ENCODE data around the gene NISCH. TPM values are rescaled to one million over a fixed set of nuclear protein-coding genes. Genes with fewer than 3 reads are reported as not detected.
A peak's percentile ranks its signal among the peaks of the same experiment; 100 is the strongest.

The NISCH gene
- total and polyA plus RNA-seq, 2 of the 8 experiments (the other 6 are each of a cell fraction or from before 2014, with no cell fraction given), result 71.2 to 71.9 TPM

- peaks cover 4% of the 10 kb centered on the region; the same call in 1 of the 2 replicates for H3K23me2 ChIP-seq (ENCODE audit: low read depth, low read length)
- H3K4ac ChIP-seq (replicated peaks; ENCODE audit: insufficient read length, low read depth, low read length), result no peak overlapping the region
- 80% methylated on average over 11 of the region's 12 CpGs; no CpG with 5 or more reads in 1 of the 2 experiments for WGBS, 2 experiments (ENCODE audit: extremely low coverage in 1 of 2, insufficient coverage in 1 of 2, insufficient read length in 1 of 2, insufficient replicate concordance in 2 of 2, low coverage in 1 of 2, low lambda C conversion rate in 2 of 2, missing lambda C conversion rate in 1 of 2)
- H4K91ac ChIP-seq (replicated peaks; ENCODE audit: insufficient read length, low read length), result peak overlapping the region; percentile 17
- no peak overlapping the region for H2BK120ac ChIP-seq (replicated peaks; ENCODE audit: low read depth, low read length)
- peak overlapping the region; percentile 72; the same call in 1 of the 2 replicates for H2BK15ac ChIP-seq (ENCODE audit: low read length)
- POLR2A ChIA-PET (ENCODE audit: partially characterized antibody), result interaction anchor here (1.5 to 12.3 kb wide), 4 partner anchors 12 to 148 kb away, joined by 4 to 112 read pairs (median 6); no protein-coding TSS in a partner anchor
- H4K20me1 ChIP-seq (replicated peaks in 1 of 2; ENCODE audit: control insufficient read depth in 1 of 2, insufficient read depth in 2 of 2, low read length in 2 of 2), result no peaks in the 10 kb centered on the region
- peaks cover 3% of the 10 kb centered on the region; the same call in 1 of the 2 replicates for H3K79me1 ChIP-seq (ENCODE audit: low read depth, low read length)
- no peak overlapping the region for H3K9ac ChIP-seq (replicated peaks in 1 of 4; ENCODE audit: extremely low read depth in 1 of 4, low read depth in 3 of 4, low read length in 3 of 4)
- H4K5ac ChIP-seq (ENCODE audit: insufficient read length, low read depth, low read length), result no peak overlapping the region
- peak overlapping the region; percentile 32; the same call in 1 of the 2 replicates for H4K8ac ChIP-seq (ENCODE audit: extremely low read depth, insufficient read depth, low read length)
- H3K4me1 ChIP-seq (replicated peaks in 1 of 4; ENCODE audit: control insufficient read depth in 3 of 4, insufficient read depth in 4 of 4, low read length in 3 of 4), result peaks cover 0 to 18% (median 10%) of the 10 kb centered on the region in 4 experiments; a peak in 5 of 7 replicates
- no peak overlapping the region for H3K14ac ChIP-seq (ENCODE audit: insufficient read length)
- no peak for FAIRE-seq
- H3K4me3 ChIP-seq (ENCODE audit: extremely low read depth in 1 of 4, insufficient read depth in 2 of 4, low read depth in 3 of 4, low read length in 4 of 4), result no peak overlapping the region
- no peak overlapping the region for H2AK5ac ChIP-seq (ENCODE audit: low read depth, low read length)
- H3K79me2 ChIP-seq (ENCODE audit: control insufficient read depth in 1 of 2, insufficient read depth in 2 of 2, low read length in 2 of 2), result no peaks in the 10 kb centered on the region
- H3K27ac ChIP-seq (ENCODE audit: low read depth, low read length), result no peak overlapping the region
- DNase-seq (ENCODE audit: low read depth in 1 of 2, low spot score in 2 of 2), result no peak
- CTCF ChIA-PET (ENCODE audit: partially characterized antibody), result interaction anchor here (0.6 to 12.8 kb wide), 31 partner anchors 10 to 382 kb away, joined by 3 to 109 read pairs (median 5); partner anchors contain the start of genes STAB1 and TLR9
- no peak overlapping the region for H3K18ac ChIP-seq (ENCODE audit: extremely low read depth, low read length)
- TF ChIP-seq RXRA (IDR thresholded peaks at IDR 0.05; ENCODE audit: insufficient read depth, low read depth, low read length) (no peak), EGR1 (IDR thresholded peaks at IDR 0.05; ENCODE audit: borderline replicate concordance, low read depth, low read length) (no peak), SP4 (IDR thresholded peaks at IDR 0.05; ENCODE audit: low read length) (no peak), BRCA1 (IDR thresholded peaks at IDR 0.05; ENCODE audit: low read depth, low read length) (no peak), KDM5A (IDR thresholded peaks at IDR 0.05; ENCODE audit: low read length) (no peak), HDAC2 (IDR thresholded peaks at IDR 0.05; ENCODE audit: borderline replicate concordance in 1 of 2, low read depth in 2 of 2, low read length in 2 of 2) (no peak), TAF1 (IDR thresholded peaks at IDR 0.05; ENCODE audit: low read depth, low read length) (no peak)
- TF ChIP-seq, protein P1, sequence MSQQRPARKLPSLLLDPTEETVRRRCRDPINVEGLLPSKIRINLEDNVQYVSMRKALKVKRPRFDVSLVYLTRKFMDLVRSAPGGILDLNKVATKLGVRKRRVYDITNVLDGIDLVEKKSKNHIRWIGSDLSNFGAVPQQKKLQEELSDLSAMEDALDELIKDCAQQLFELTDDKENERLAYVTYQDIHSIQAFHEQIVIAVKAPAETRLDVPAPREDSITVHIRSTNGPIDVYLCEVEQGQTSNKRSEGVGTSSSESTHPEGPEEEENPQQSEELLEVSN (IDR thresholded peaks at IDR 0.05), result no peak
- 0 out of 7 replicates have a peak, but pooled peaks cover 0 to 2% (median 0%) of the 10 kb centered on the region in 4 experiments for H3K27me3 ChIP-seq (replicated peaks in 1 of 4; ENCODE audit: control insufficient read depth in 3 of 4, extremely low read depth in 1 of 4, insufficient read depth in 3 of 4, low read length in 3 of 4)
- H3K4me2 ChIP-seq (ENCODE audit: insufficient read depth in 1 of 2, low read depth in 2 of 2, low read length in 2 of 2), result no peak overlapping the region
- no peak overlapping the region; the same call in 1 of the 2 replicates for H2BK20ac ChIP-seq (ENCODE audit: low read length)
- H2BK12ac ChIP-seq (ENCODE audit: low read depth, low read length), result peak overlapping the region; percentile 18
- no peak overlapping the region for H3K23ac ChIP-seq (ENCODE audit: insufficient read length)
- no peaks in the 10 kb centered on the region for H3K9me3 ChIP-seq (ENCODE audit: insufficient read depth in 2 of 2, low read depth in 1 of 2, low read length in 1 of 2)
- no peak overlapping the region for H2AFZ ChIP-seq (ENCODE audit: low read length)
- H2BK5ac ChIP-seq (ENCODE audit: low read depth, low read length), result 0 out of 2 replicates have a peak overlapping the region, but pooled peaks have one; percentile 31
- no peaks in the 10 kb centered on the region for H3K36me3 ChIP-seq (ENCODE audit: control insufficient read depth in 2 of 4, insufficient read depth in 4 of 4, low read length in 3 of 4)
- H3K56ac ChIP-seq (replicated peaks; ENCODE audit: insufficient read length, low read depth, low read length), result no peak overlapping the region
Measured at GRCh38 chr3:52447512-52448355, 7.7 kb upstream of the NISCH start.

All from H1 (cell line).